Measurements from ENCODE around the gene CMTM7. TPM values are rescaled to one million over a fixed set of nuclear protein-coding genes. Genes with fewer than 3 reads are reported as not detected.
"Not testable (repeated sequence)": the region's sequence is repeated elsewhere in the genome, so short reads cannot be mapped to it uniquely, and the experiment has no call there.

The CMTM7 gene
- polyA plus RNA-seq, 1 donor from 2014 or later, result 141 TPM

DNA sequence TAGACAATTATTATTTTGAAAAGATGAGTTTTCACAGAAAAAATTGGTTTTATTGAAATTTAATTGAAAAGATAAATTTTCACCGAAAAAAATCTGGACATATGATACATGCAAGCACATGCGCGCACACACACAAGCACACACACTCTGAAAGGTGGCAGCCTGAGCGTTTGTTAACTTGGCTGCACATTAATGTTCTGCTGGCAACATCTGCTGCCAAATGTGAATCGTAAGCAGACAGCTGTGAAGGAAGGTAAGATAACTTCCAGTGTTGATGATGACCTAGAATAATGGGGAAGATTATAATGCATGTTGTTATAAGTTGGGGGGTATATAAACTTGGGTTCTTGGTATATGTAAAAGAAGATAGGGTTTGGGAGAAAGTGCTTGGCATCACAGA lies 18.4 kb upstream of the CMTM7 start:
- Mint-ChIP-seq H3K27ac (no peak overlapping the region), H3K9me3 (no peaks in the 10 kb centered on the region), H3K4me3 (no peak overlapping the region), H3K36me3 (no peaks in the 10 kb centered on the region), H3K4me1 (peaks cover 9 to 18% (median 12%) of the 10 kb centered on the region in 3 donors), H3K27me3 (peaks cover 3% of the 10 kb centered on the region)

DNA sequence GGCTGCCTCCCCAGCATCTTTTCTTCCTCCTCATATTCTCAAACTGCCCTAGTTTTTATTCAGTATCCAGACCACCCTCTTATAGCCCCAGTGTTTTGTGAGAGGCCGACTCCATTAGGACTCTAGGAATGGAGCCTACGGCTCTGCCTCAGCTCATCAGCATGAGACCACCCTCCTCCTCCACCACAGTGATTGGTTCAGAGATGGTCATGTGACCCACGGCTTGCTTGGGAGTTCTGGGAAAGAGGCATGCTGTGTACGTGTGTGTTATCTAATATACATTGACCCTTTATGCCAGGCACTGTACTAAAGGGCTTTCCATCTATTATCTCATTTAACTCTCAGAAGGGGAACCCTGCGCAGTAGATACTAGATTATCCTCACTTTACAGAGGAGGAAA lies 17.8 kb upstream of the CMTM7 start:
- no peak overlapping the region for H3K27ac Mint-ChIP-seq

DNA sequence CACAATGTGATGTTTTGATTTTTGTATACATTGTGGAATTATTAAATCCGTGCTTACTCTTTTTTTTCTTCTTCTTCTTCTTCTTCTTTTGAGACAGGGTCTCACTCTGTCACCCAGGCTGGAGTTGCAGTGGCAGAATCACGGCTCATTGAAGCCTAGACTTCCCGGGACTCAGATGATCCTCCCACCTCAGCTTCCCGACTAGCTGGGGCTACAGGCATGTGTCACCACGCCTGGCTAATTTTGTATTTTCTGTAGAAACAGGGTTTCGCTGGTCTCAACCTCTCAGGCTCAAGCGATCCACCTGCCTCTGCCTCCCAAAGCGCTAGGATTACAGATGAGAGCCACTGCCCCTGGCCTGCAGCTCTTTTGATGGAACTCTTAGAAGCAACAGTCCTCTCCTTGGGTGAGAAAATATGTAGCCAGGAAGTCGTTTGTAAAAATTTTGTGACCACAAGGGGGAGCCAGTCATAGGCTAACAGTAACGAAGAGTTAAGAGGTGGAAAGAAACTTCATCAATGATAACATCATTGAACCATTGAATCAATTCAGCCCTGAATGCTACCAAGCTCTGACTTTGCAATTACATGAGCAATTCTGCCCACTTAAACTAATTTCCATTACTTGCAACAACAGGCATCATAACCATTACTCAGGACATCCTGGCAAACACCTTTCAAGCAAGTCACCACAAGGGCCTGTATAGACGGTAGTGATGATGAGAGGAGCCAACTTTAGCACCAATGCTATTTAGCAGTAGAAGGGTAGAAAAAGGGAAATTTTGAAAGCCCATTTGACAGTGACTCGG lies 16.7 kb upstream of the CMTM7 start:
- Mint-ChIP-seq H3K36me3 (no peaks in the 10 kb centered on the region), H3K4me1 (peaks cover 17 to 26% (median 19%) of the 10 kb centered on the region in 3 donors), H3K27ac (peak overlapping the region in 1 of 3 donors; percentile 3), H3K9me3 (no peaks in the 10 kb centered on the region), H3K27me3 (peaks cover 9% of the 10 kb centered on the region), H3K4me3 (no peak overlapping the region)

More for the DNA sequence above, 17.8 kb upstream of the CMTM7 start:
- H3K9me3 Mint-ChIP-seq, result no peaks in the 10 kb centered on the region
- peaks cover 9 to 18% (median 12%) of the 10 kb centered on the region in 3 donors for H3K4me1 Mint-ChIP-seq
- H3K27me3 Mint-ChIP-seq, result peaks cover 3% of the 10 kb centered on the region
- no peak overlapping the region for H3K4me3 Mint-ChIP-seq
- no peaks in the 10 kb centered on the region for H3K36me3 Mint-ChIP-seq

DNA sequence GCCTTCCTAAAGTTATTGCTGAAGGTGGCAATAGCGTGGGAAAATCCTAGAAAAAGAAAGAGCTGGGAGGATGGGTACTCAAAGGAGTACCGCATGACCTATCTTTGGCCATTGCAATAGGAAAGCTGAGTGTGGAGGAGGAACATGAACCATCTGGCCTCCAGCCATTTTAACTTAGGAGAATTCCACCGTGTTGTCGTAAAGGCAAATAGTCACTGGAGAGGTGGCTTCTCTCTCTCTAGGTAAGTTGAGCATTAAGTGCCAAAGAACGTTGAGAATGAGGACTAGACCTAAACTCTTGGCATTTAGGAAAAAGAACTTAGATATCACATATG lies 16.1 kb upstream of the CMTM7 start:
- Mint-ChIP-seq H3K36me3 (no peaks in the 10 kb centered on the region), H3K4me1 (peaks cover 18 to 28% (median 20%) of the 10 kb centered on the region in 3 donors), H3K9me3 (no peaks in the 10 kb centered on the region), H3K4me3 (no peak overlapping the region), H3K27me3 (peaks cover 9% of the 10 kb centered on the region), H3K27ac (peak overlapping the region in 1 of 3 donors; percentile 3)

DNA sequence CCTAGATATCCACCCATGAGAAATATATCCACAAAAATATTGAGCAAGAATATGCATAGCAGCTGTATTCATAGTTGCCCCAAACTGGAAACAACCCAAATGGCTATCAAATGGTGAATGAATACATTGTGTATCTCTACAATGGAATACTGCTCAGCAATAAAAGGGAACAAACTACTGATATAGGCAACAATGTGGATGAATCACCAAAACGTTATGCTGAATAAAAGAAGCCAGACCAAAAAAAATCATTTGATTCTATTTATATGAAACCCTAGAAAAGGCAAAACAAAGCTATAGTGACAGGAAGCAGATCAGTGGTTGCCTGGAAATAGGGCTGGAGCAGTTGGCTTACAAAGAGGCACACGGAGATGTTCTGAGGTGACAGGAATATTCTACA lies 15.5 kb upstream of the CMTM7 start:
- Mint-ChIP-seq H3K27me3 (peaks cover 9% of the 10 kb centered on the region), H3K4me3 (no peak overlapping the region), H3K36me3 (no peaks in the 10 kb centered on the region), H3K9me3 (no peaks in the 10 kb centered on the region), H3K27ac (no peak overlapping the region), H3K4me1 (peaks cover 18 to 28% (median 20%) of the 10 kb centered on the region in 3 donors)

DNA sequence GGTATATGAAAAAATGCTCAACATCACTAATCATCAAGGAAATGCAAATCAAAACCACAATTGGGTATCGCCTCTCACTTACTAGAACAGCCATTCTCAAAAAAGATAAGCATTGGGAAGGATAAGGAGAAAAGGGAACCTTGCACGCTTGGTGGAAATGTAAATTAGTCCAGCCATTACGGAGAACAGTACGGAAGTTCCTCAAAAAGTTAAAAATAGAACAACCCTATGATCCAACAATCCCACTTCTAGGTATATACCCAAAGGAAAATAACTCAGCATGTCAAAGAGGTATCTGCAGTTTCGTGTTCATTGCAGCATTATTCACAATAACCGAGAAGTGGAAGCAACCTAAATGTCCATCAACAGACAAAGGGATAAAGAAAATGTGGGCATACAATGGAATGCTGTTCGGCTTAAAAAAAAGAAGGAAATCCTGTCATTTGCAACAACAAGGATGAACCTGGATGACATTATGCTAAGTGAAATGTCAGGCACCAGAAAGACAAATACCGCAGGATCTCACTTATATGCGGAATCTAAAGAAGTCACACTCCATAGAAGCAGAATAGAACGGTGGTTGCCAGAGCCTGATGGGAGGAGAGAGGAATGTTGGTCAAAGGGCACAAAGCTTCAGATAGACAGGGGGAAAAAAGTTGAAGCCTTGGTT lies 11.7 kb upstream of the CMTM7 start:
- Mint-ChIP-seq H3K9me3 (no peaks in the 10 kb centered on the region), H3K36me3 (peaks cover 1% of the 10 kb centered on the region), H3K27me3 (peaks cover 10% of the 10 kb centered on the region), H3K4me1 (peaks cover 15 to 18% (median 18%) of the 10 kb centered on the region in 3 donors), H3K27ac (no peak overlapping the region), H3K4me3 (peak overlapping the region in 2 of 4 donors; percentile 15 to 62)

DNA sequence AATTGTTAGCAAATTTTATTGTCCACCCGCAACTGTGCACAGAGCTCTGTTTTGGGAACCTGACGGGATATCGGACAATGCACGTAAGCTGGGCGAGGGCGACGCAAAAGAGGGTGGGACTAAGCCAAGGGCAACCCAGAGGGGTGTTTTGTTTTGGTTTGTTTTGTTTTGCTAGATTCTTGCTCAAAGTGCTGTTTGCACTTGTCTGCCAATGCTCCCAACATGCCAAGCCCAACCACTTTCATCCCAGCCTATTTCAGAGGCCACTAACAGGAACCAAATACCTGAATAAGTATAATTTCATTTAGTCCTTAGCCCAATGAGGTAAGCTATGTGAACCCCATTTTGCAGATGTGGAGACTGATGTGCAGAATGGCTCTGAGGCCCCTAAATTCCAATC lies 9.7 kb upstream of the CMTM7 start:
- Mint-ChIP-seq H3K27me3 (peaks cover 7% of the 10 kb centered on the region), H3K27ac (no peak overlapping the region)

DNA sequence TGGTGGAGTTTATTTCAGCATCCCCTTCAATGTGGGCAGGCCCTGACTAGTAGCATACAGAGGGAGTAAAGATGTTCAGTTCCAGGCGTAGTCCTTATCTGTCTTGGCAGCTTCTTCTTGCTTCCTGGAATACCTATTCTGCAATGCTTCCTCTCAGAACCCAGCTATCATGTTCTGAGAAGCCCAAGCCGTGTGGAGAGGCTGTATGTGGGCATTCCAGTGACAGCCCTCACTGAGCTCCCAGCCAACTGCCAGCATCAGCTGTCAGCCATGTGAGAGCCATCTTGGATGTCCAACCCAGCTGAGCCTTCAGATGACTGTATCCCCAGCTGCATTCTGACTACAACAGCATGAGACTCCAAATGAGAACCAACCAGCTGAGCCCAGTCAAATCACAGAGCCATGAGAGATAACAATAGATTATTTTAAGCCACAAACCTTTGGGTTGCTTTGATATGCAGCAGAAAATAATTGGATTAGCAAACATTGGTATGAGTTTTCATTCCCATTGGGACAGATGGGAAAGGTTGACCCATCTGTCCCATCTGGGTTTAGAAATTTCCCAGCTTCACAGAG lies 8.4 kb upstream of the CMTM7 start:
- Mint-ChIP-seq H3K4me1 (peaks cover 20 to 22% (median 21%) of the 10 kb centered on the region in 3 donors), H3K9me3 (no peaks in the 10 kb centered on the region), H3K27ac (peak overlapping the region in 2 of 3 donors; percentile 27 to 36), H3K4me3 (no peak overlapping the region), H3K27me3 (peaks cover 7% of the 10 kb centered on the region), H3K36me3 (peaks cover 1% of the 10 kb centered on the region)

More for the DNA sequence above, 9.7 kb upstream of the CMTM7 start:
- no peak overlapping the region for H3K4me3 Mint-ChIP-seq
- H3K36me3 Mint-ChIP-seq, result peaks cover 1% of the 10 kb centered on the region
- H3K4me1 Mint-ChIP-seq, result peaks cover 16 to 21% (median 18%) of the 10 kb centered on the region in 3 donors
- H3K9me3 Mint-ChIP-seq, result no peaks in the 10 kb centered on the region

DNA sequence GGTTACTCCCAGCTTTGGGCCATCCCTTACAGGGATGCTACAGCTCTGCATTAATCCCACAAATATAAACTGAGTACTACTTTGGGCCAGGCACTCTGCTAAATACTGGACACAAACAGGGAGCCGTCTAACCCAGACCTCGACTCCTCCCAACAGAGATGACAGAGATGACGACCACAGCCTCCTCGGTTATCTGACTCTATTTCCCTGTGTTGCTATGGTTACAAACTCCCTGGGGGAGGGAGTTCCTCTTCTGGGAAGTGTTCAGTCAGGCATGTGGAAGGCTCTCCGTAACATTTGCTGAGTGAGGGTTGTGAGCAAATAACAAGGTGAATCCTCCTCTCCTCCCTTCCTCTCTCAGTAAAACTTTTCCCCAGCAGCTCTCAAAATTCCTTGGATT lies 6.7 kb upstream of the CMTM7 start:
- no peaks in the 10 kb centered on the region for H3K9me3 Mint-ChIP-seq
- peak overlapping the region in 2 of 3 donors; percentile 52 to 57 for H3K27ac Mint-ChIP-seq
- H3K36me3 Mint-ChIP-seq, result peaks cover 1% of the 10 kb centered on the region
- peak overlapping the region in 3 of 4 donors; percentile 20 to 54 (median 30) for H3K4me3 Mint-ChIP-seq
- H3K4me1 Mint-ChIP-seq, result peaks cover 15 to 19% (median 18%) of the 10 kb centered on the region in 3 donors
- H3K27me3 Mint-ChIP-seq, result peaks cover 2% of the 10 kb centered on the region

DNA sequence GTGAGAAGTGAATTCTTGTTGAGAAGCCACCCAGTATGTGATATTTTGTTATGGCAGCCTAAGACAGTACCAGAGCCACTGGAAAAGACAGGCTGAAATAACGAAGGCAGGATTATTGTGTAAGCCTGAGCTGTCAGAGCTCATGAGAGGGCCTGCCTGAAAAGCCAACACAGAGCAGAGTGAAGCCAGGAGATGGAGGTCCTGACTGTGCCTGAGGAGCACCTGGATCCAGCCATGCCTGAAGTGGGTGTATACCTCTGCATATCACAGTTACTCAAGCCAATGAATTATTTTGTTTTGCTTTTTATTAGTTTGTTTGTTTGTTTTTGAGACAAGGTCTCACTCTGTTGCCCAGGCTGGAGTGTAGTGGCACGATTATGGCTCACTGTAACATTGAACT lies 4.1 kb upstream of the CMTM7 start:
- peak overlapping the region in 1 of 3 donors; percentile 41 for H3K27ac Mint-ChIP-seq

DNA sequence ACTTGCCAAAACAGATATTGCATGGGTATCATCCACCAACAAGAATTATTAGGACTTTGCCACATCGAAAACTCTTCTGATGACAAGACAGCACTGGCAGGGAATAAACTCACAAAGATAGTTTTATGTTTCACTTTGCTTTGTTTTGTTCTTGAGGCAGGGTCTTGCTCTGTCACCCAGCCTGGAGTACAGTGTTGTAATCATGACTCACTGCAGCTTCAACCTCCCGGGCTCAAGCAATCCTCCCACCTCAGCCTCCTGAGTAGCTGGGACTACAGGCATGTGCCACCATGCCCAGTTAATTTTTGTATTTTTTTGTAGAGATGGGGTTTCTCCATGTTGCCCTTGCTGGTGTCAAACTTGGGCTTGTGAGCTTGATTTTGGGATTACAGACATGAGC lies 2.1 kb upstream of the CMTM7 start:
- Mint-ChIP-seq H3K4me1 (peaks cover 34 to 41% (median 41%) of the 10 kb centered on the region in 3 donors), H3K4me3 (peak overlapping the region in 1 of 4 donors; percentile 66), H3K27ac (peak overlapping the region in 1 of 3 donors; percentile 36)
- not testable (repeated sequence) for H3K9me3 Mint-ChIP-seq, H3K36me3 Mint-ChIP-seq, H3K27me3 Mint-ChIP-seq

More for the DNA sequence above, 4.1 kb upstream of the CMTM7 start:
- H3K9me3 Mint-ChIP-seq, result no peaks in the 10 kb centered on the region
- no peaks in the 10 kb centered on the region for H3K27me3 Mint-ChIP-seq
- peaks cover 1% of the 10 kb centered on the region for H3K36me3 Mint-ChIP-seq
- H3K4me3 Mint-ChIP-seq, result no peak overlapping the region
- peaks cover 23% of the 10 kb centered on the region in 3 donors for H3K4me1 Mint-ChIP-seq

DNA sequence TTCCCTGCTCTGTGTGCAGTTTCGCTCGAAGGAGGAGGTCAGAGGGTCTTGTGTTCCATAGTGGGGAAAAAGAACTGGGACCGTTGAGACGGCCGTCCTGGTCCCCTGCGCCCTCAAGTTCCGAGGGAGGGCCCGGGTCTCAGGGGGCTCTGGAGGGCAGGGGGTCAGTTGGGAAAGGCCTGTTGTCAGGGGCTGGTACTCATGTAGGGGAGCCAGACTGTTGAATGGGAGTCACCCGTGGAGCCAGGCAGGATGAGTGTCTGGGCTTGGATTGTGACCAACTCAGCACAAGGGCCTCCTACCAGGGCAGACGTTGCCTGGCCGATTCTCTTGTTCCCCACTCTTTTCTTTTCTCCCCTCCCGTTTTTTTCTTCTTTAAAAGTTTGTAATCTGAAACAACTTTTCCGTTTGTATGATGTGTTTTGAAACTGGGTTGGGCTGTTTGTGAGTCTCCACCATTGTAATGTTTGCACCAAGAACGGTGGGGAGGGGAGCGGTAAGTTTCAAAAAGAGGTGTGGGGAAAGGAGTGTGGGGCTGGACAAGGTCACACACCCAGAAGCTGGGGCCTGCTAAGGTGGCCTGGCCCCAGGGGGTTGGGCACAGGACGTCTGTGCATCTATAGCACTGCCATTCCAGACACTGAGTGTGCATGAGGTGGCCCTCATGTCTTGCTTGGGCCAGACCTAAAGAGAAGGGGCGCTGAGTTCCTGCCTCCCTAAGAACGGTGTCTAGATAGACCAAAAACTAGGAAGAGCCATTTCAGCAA lies 1.1 kb downstream of the CMTM7 start:
- no peaks in the 10 kb centered on the region for H3K27me3 Mint-ChIP-seq
- peak overlapping the region; percentile 90 to 99 (median 98) for H3K4me3 Mint-ChIP-seq
- no peaks in the 10 kb centered on the region for H3K9me3 Mint-ChIP-seq
- H3K36me3 Mint-ChIP-seq, result peaks cover 2% of the 10 kb centered on the region
- peak overlapping the region; percentile 86 to 97 (median 95) for H3K27ac Mint-ChIP-seq
- peaks cover 39 to 47% (median 43%) of the 10 kb centered on the region in 3 donors for H3K4me1 Mint-ChIP-seq

DNA sequence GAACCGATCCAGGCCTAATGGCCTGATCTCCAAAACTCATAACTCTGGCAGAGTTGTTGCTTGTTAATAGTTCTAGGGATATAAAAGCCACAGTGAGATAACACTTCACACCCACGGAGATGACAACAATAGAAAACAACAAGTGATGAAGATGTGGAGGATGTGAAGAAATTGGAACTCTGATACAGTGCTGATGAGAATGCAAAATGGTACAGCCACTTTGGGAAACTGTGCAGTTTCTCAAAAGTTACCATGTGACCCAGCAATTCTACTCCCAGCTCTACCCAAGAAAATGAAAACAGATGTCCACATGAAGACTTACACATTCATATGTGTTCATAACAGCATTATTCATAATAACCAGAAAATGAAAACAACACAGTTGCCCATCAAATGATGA lies 3.8 kb downstream of the CMTM7 start:
- Mint-ChIP-seq H3K27ac (peak overlapping the region; percentile 80 to 86 (median 85)), H3K36me3 (peaks cover 2% of the 10 kb centered on the region), H3K4me1 (peaks cover 42 to 67% (median 58%) of the 10 kb centered on the region in 3 donors), H3K4me3 (peak overlapping the region in 2 of 4 donors; percentile 19 to 90), H3K27me3 (no peaks in the 10 kb centered on the region), H3K9me3 (no peaks in the 10 kb centered on the region)

DNA sequence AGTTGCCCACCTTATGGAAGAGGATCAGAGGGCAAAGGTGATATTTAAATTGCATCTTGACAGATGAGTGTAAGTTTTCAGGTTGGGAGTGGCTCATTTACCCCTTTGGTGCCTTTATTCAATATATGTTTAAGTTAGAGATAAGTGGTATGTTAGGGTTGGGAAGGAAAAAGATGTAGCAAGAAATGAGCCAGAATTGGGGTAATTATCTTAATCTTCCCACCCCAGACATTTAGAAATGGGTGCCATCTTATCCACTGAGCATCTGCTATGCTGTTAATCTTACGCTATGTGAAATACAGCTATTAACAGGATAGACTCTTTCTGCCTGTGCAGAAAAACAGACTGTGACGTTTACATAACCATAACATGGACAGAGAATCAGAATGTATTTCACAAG lies 6.3 kb downstream of the CMTM7 start:
- Mint-ChIP-seq H3K36me3 (peaks cover 2% of the 10 kb centered on the region), H3K4me1 (peaks cover 45 to 69% (median 62%) of the 10 kb centered on the region in 3 donors), H3K27me3 (no peaks in the 10 kb centered on the region), H3K9me3 (no peaks in the 10 kb centered on the region), H3K4me3 (peak overlapping the region in 1 of 4 donors; percentile 78), H3K27ac (peak overlapping the region; percentile 89 to 100 (median 99))
